Smooth muscle cell (in vitro differentiated cells): Measurements from ENCODE around the gene MESP1. TPM values are rescaled to one million over a fixed set of nuclear protein-coding genes. Genes with fewer than 3 reads are reported as not detected.

Source experiments
- DNase-seq: peaks from one replicate; lab custom pipeline; 2025; ENCODE audit not compliant: unreplicated experiment; lab: John Stamatoyannopoulos, UW
- H2AFZ ChIP-seq: fragments of 200-600 bp; sonication (generic); 2 replicates; pipeline ENCODE4 v1.6.0; 2016; ENCODE audit warnings: antibody characterized with exemption, low read depth, mild to moderate bottlenecking
- H3F3A ChIP-seq: fragments of 200-600 bp; sonication (generic); 2 replicates; pipeline ENCODE4 v1.6.0; 2017; ENCODE audit warnings: antibody characterized with exemption, low read depth
- H3K27ac ChIP-seq: fragments of 200-600 bp; sonication (generic); 2 replicates; pipeline ENCODE4 v1.5.1; 2016; ENCODE audit warnings: low read depth, mild to moderate bottlenecking
- H3K27me3 ChIP-seq: fragments of 200-600 bp; sonication (generic); 2 replicates; pipeline ENCODE4 v1.6.1; 2016; ENCODE audit warnings: low read depth, mild to moderate bottlenecking
- H3K36me3 ChIP-seq: fragments of 200-600 bp; sonication (generic); 2 replicates; pipeline ENCODE4 v1.5.1; 2016; ENCODE audit warnings: low read depth
- H3K4me1 ChIP-seq: fragments of 200-600 bp; sonication (generic); 2 replicates; pipeline ENCODE4 v1.5.1; 2016; ENCODE audit warnings: low read depth
- H3K4me2 ChIP-seq: fragments of 200-600 bp; sonication (generic); 2 replicates; pipeline ENCODE4 v1.6.0; 2016; ENCODE audit warnings: mild to moderate bottlenecking
- H3K4me3 ChIP-seq: fragments of 200-600 bp; sonication (generic); 2 replicates; pipeline ENCODE4 v1.5.1; 2016; ENCODE audit warnings: mild to moderate bottlenecking
- H3K79me2 ChIP-seq: fragments of 200-600 bp; sonication (generic); 2 replicates; pipeline ENCODE4 v1.6.0; 2016; ENCODE audit warnings: low read depth, mild to moderate bottlenecking
- H3K9ac ChIP-seq: fragments of 200-600 bp; sonication (generic); 2 replicates; pipeline ENCODE4 v1.6.0; 2016; ENCODE audit warnings: low read depth
- H3K9me3 ChIP-seq: fragments of 200-600 bp; sonication (generic); replicated peaks from 2 replicates; pipeline ENCODE4 v1.5.1; 2016; ENCODE audit warnings: low read depth
- H4K20me1 ChIP-seq: fragments of 200-600 bp; sonication (generic); 2 replicates; pipeline ENCODE4 v1.6.0; 2016; ENCODE audit warnings: low read depth
- WGBS: methylation state at CpG from one replicate; pipeline ENCODE4 v1.1.7; 2016; ENCODE audit warnings: low lambda C conversion rate; 5-methylcytosine and 5-hydroxymethylcytosine counted together
- polyA plus RNA-seq: library from polyadenylated mRNA; unstranded; fragments of >200 nt; fragmentation: Nextera tagmentation; extraction: Ambion mirVana; gene quantifications from 2 replicates; pipeline ENCODE4 v1.2.1, GENCODE V29; 2016
- total RNA-seq: library from RNA; depleted of rRNA; stranded (reverse); fragments of >200 nt; gene quantifications from 2 replicates; pipeline ENCODE4 v1.2.3, GENCODE V29; 2014
- TF ChIP-seq, protein P1 (sequence below): fragments of 200-600 bp; sonication (generic); IDR thresholded peaks from 2 replicates; pipeline ENCODE4 v1.5.1; 2017; ENCODE audit warnings: borderline replicate concordance, mild to moderate bottlenecking, antibody characterized with exemption; ENCODE audit not compliant: insufficient read depth, poor library complexity, severe bottlenecking

MESP1 gene
- total and polyA plus RNA-seq, 2 experiments from 2014 or later, result 0.67 TPM; not detected in 1

DNA sequence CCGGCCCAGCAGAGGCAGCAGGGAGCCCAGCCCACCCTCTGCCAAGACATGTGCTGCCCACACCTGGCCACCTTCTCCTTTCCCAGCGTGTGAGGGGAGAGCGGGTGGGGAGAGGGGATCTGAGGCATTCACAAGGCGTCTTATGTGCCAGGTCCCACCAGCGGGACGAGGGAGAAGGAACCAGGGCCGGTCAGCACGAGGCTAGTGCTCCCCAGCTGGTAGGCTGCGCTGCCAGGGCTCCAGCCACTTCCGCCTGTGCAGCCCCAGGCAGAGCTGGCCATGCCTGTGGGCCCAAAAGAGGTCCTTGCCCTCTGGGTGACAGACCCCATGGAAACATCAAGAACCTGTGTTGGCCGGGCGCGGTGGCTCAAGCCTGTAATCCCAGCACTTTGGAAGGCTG is 5.9 kb downstream of the MESP1 start:
- Histone ChIP-seq H3K27me3 (peaks cover 44% of the 10 kb centered on the region), H3K4me3 (no peak overlapping the region), H3F3A (no peaks in the 10 kb centered on the region), H3K9ac (no peak overlapping the region), H2AFZ (no peak overlapping the region), H3K27ac (no peak overlapping the region), H3K4me2 (no peak overlapping the region), H3K9me3 (no peaks in the 10 kb centered on the region), H3K79me2 (no peaks in the 10 kb centered on the region), H4K20me1 (no peaks in the 10 kb centered on the region), H3K36me3 (no peaks in the 10 kb centered on the region), H3K4me1 (no peaks in the 10 kb centered on the region)
- TF ChIP-seq, protein P1, sequence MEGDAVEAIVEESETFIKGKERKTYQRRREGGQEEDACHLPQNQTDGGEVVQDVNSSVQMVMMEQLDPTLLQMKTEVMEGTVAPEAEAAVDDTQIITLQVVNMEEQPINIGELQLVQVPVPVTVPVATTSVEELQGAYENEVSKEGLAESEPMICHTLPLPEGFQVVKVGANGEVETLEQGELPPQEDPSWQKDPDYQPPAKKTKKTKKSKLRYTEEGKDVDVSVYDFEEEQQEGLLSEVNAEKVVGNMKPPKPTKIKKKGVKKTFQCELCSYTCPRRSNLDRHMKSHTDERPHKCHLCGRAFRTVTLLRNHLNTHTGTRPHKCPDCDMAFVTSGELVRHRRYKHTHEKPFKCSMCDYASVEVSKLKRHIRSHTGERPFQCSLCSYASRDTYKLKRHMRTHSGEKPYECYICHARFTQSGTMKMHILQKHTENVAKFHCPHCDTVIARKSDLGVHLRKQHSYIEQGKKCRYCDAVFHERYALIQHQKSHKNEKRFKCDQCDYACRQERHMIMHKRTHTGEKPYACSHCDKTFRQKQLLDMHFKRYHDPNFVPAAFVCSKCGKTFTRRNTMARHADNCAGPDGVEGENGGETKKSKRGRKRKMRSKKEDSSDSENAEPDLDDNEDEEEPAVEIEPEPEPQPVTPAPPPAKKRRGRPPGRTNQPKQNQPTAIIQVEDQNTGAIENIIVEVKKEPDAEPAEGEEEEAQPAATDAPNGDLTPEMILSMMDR, result no peak
- no peak for DNase-seq
- 84% methylated on average over 13 of the region's 13 CpGs for WGBS

DNA sequence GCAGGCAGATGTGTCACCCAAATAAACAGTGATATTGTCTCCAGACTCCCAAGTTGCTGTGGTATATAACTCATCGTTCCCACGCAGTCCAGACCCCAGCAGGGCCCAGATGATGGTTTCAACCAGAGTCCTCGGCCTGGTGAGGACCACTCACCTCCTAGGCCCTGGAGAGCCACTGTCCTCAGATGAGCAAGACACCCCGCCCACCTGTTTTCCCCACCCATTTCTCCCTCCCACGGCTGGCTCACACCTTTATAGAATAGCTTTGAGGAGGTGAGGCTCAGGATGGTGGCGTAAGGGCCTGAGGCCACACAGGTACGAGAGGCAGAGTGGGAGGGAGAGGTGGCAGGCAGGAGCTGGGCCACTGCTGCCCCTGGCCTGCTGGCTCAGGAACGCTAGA is 7.5 kb downstream of the MESP1 start:
- DNase-seq, result no peak
- Histone ChIP-seq H3F3A (no peaks in the 10 kb centered on the region), H3K79me2 (no peaks in the 10 kb centered on the region), H3K9me3 (no peaks in the 10 kb centered on the region), H3K36me3 (no peaks in the 10 kb centered on the region), H3K4me1 (no peaks in the 10 kb centered on the region), H3K9ac (no peak overlapping the region), H3K27me3 (peaks cover 29% of the 10 kb centered on the region), H3K4me3 (no peak overlapping the region), H2AFZ (no peak overlapping the region), H3K4me2 (no peak overlapping the region), H4K20me1 (no peaks in the 10 kb centered on the region), H3K27ac (no peak overlapping the region)
- TF ChIP-seq, protein P1, result no peak
- WGBS, result 79% methylated on average over 7 of the region's 8 CpGs

DNA sequence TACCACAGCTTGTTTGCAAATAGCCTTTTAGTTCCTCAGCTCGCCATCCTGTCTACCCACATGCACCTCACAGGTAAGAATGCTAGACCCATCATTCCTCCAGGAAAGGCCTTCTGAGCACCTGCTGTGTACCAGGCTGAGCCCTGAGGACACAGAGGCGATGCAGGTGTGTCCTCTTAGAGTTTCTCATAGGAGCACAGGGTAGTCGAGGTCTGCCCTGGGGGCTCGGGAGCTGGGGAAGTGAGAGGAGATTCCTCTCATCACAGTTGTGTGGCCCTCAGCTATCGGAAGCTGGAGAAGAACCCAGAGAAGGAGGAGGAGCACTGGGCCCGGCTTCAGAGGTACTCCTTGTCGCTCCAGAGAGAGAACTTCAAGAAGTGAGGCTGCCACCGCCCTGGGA is 8.0 kb downstream of the MESP1 start:
- Histone ChIP-seq H3K27ac (no peak overlapping the region), H3K27me3 (peaks cover 23% of the 10 kb centered on the region), H3F3A (no peaks in the 10 kb centered on the region), H3K79me2 (no peaks in the 10 kb centered on the region), H3K4me2 (no peak overlapping the region), H3K9me3 (no peaks in the 10 kb centered on the region), H3K4me1 (no peaks in the 10 kb centered on the region), H3K36me3 (no peaks in the 10 kb centered on the region), H3K4me3 (no peak overlapping the region), H4K20me1 (no peaks in the 10 kb centered on the region), H3K9ac (no peak overlapping the region), H2AFZ (no peak overlapping the region)
- TF ChIP-seq, protein P1, result no peak
- WGBS, result 83% methylated on average over 8 of the region's 8 CpGs
- no peak for DNase-seq

DNA sequence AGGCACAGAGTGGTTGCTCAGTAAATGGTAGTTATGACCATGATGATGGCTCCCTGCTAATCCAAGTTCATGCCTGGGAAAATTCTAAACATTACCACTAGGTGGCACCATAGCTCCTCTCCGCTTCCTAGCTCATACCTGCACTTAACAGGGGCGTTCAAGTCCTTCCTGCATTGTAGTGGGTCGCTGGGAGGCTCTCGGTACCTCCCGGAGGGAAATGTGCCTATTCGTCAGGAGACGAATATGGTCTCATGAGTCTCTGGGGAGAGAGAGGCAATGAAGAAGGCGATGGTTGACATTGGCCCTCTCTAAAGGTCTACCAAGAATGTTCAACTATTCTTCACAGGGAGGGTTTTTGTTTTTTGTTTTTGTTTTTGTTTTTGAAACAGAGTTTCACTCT is 10.9 kb downstream of the MESP1 start:
- WGBS, result 9% methylated on average over 8 of the region's 8 CpGs

More for the DNA sequence above, 10.9 kb downstream of the MESP1 start:
- peaks cover 10% of the 10 kb centered on the region for H3K27me3 ChIP-seq
- DNase-seq, result no peak
- no peaks in the 10 kb centered on the region for H4K20me1 ChIP-seq
- H3K9ac ChIP-seq, result no peak overlapping the region
- H3K9me3 ChIP-seq, result no peaks in the 10 kb centered on the region
- TF ChIP-seq, protein P1, result peak; percentile 78
- no peaks in the 10 kb centered on the region for H3F3A ChIP-seq
- no peak overlapping the region for H2AFZ ChIP-seq
- no peak overlapping the region for H3K27ac ChIP-seq
- H3K4me1 ChIP-seq, result no peaks in the 10 kb centered on the region
- H3K36me3 ChIP-seq, result no peaks in the 10 kb centered on the region
- no peak overlapping the region for H3K4me3 ChIP-seq
- no peaks in the 10 kb centered on the region for H3K79me2 ChIP-seq
- peak overlapping the region; percentile 35 for H3K4me2 ChIP-seq
